Uterus (tissue), 4 donors: ENCODE data around the gene DMD. TPM values are rescaled to one million over a fixed set of nuclear protein-coding genes. Genes with fewer than 3 reads are reported as not detected.

Experiments used
- DNase-seq, 2 donors: peaks; one replicate each; pipeline ENCODE4 v3.0.0-alpha.2; 2019 to 2020
- H3K27ac ChIP-seq, 2 donors: fragments of 200-600 bp; sonication (generic); 1 replicate in 1 of 2; 2 replicates in 1 of 2; pipeline ENCODE4 v1.5.1; 2016 to 2018
- H3K27me3 ChIP-seq, 2 donors: fragments of 200-600 bp; sonication (generic); one replicate each; pipeline ENCODE4 v1.5.1; 2018 to 2019; ENCODE audit warnings: control low read depth in 1 of 2
- H3K36me3 ChIP-seq, 2 donors: fragments of 200-600 bp; sonication (generic); one replicate each; pipeline ENCODE4 v1.5.1; 2019; ENCODE audit warnings: control low read depth in 1 of 2
- H3K4me1 ChIP-seq, 2 donors: fragments of 200-600 bp; sonication (generic); one replicate each; pipeline ENCODE4 v1.5.1; 2018 to 2019; ENCODE audit warnings: control low read depth in 1 of 2
- H3K4me3 ChIP-seq, 2 donors: fragments of 200-600 bp; sonication (generic); 1 replicate in 1 of 2; 2 replicates in 1 of 2; pipeline ENCODE4 v1.5.1; 2018 to 2019; ENCODE audit warnings: mild to moderate bottlenecking in 1 of 2
- H3K9me3 ChIP-seq, 2 donors: fragments of 200-600 bp; sonication (generic); one replicate each; pipeline ENCODE4 v1.5.1; 2019; ENCODE audit warnings: control low read depth in 1 of 2
- POLR2A ChIP-seq, 2 donors: fragments of 450-650 bp; IDR thresholded peaks; one replicate each; pipeline ENCODE4 v1.6.1; 2016; ENCODE audit warnings: antibody characterized with exemption in 2 of 2, mild to moderate bottlenecking in 1 of 2, moderate library complexity in 1 of 2
- intact Hi-C: fragments of 100-400 bp; cut with DNase I; formaldehyde crosslinking; loops from one replicate; pipeline ENCODE4 v1.15.1; 2023; ENCODE audit warnings: low total_unique reads
- total RNA-seq, 4 donors: library from RNA; depleted of rRNA in 3 of 4; stranded (reverse); fragments of >200 nt in 3 of 4; gene quantifications; one replicate each; pipeline versions ENCODE4 v1.1.0 to v1.2.4, GENCODE V29; 2014 to 2023
- TF ChIP-seq, protein P1 (sequence below), 4 experiments: fragments of 200-600 bp in 2 of 4; fragments of 450-650 bp in 2 of 4; sonication (generic) in 2 of 4; IDR thresholded peaks; one replicate each; pipeline ENCODE4 v1.5.1; 2016 to 2019; ENCODE audit warnings: antibody characterized with exemption in 4 of 4, mild to moderate bottlenecking in 2 of 4, moderate library complexity in 1 of 4
- donor health status: DM: yes; HTN: yes; CAD: no.

The DMD gene
- total RNA-seq, 4 donors from 2014 or later, result 73.8 to 147 (median 97.8) TPM

DNA sequence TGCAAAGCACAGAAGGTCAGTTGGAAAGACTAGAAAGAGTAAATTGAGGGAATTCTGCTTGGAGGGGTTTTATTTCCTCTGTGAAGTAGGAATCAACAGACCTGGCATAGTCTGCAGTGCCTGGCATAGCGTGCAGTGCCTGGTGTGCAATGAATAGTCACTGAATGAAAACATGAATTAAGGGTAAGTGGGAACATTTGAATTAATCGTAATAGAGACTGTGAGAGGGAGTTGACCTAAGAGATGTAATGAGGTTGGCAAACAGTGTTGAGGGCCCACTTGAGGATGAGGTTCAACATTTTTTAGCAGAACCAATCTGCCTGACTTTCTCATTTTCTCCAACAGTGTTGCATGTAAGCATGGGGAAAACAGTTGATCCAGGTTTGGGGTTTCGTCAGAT lies 1762.3 kb downstream of the DMD start:
- no peaks in the 10 kb centered on the region for H3K4me1 ChIP-seq
- no peak for TF ChIP-seq POLR2A (IDR thresholded peaks at IDR 0.05)
- TF ChIP-seq, protein P1, sequence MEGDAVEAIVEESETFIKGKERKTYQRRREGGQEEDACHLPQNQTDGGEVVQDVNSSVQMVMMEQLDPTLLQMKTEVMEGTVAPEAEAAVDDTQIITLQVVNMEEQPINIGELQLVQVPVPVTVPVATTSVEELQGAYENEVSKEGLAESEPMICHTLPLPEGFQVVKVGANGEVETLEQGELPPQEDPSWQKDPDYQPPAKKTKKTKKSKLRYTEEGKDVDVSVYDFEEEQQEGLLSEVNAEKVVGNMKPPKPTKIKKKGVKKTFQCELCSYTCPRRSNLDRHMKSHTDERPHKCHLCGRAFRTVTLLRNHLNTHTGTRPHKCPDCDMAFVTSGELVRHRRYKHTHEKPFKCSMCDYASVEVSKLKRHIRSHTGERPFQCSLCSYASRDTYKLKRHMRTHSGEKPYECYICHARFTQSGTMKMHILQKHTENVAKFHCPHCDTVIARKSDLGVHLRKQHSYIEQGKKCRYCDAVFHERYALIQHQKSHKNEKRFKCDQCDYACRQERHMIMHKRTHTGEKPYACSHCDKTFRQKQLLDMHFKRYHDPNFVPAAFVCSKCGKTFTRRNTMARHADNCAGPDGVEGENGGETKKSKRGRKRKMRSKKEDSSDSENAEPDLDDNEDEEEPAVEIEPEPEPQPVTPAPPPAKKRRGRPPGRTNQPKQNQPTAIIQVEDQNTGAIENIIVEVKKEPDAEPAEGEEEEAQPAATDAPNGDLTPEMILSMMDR (IDR thresholded peaks at IDR 0.05), result no peak
- H3K27ac ChIP-seq, result no peak overlapping the region
- H3K4me3 ChIP-seq, result no peak overlapping the region
- intact Hi-C loops, result no loop called here
- no peaks in the 10 kb centered on the region for H3K9me3 ChIP-seq
- no peaks in the 10 kb centered on the region for H3K36me3 ChIP-seq
- H3K27me3 ChIP-seq, result no peaks in the 10 kb centered on the region
- DNase-seq, result no peak

DNA sequence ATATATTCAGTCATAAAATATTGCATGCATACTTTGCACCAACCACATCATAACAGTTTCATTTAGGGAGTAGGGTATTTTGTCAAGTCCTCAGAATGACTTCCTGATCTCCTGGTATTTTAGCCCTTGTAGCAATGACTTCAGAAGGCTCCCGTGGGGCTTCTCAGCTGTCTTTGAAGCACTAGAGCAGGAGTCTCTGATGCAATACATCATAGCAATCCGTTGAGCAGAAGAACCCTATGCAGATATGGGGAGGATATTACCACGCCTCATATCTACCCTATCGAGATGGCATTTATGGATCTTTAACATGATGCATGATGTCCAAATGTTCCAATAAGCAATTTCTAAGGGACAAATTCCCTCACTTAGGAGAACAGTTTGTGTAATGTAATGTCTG lies 1765.8 kb downstream of the DMD start:
- no peak overlapping the region for H3K27ac ChIP-seq
- no peaks in the 10 kb centered on the region for H3K4me1 ChIP-seq
- no peak overlapping the region for H3K4me3 ChIP-seq
- no peaks in the 10 kb centered on the region for H3K27me3 ChIP-seq
- TF ChIP-seq POLR2A (IDR thresholded peaks at IDR 0.05), result no peak
- TF ChIP-seq, protein P1 (IDR thresholded peaks at IDR 0.05), result no peak
- DNase-seq, result no peak
- H3K36me3 ChIP-seq, result no peaks in the 10 kb centered on the region
- no peaks in the 10 kb centered on the region for H3K9me3 ChIP-seq
- intact Hi-C loops, result no loop called here

- intact Hi-C loops, result no loop called here
- no peak for DNase-seq
- TF ChIP-seq, protein P1 (IDR thresholded peaks at IDR 0.05), result no peak
- no peak for TF ChIP-seq POLR2A (IDR thresholded peaks at IDR 0.05)
- H3K36me3 ChIP-seq, result no peaks in the 10 kb centered on the region
- no peak overlapping the region for H3K27ac ChIP-seq
- no peaks in the 10 kb centered on the region for H3K27me3 ChIP-seq
- H3K4me1 ChIP-seq, result no peaks in the 10 kb centered on the region
- no peak overlapping the region for H3K4me3 ChIP-seq
- no peaks in the 10 kb centered on the region for H3K9me3 ChIP-seq
Observed at GRCh38 chrX:31443654-31444053, 1767.7 kb downstream of the DMD start.

DNA sequence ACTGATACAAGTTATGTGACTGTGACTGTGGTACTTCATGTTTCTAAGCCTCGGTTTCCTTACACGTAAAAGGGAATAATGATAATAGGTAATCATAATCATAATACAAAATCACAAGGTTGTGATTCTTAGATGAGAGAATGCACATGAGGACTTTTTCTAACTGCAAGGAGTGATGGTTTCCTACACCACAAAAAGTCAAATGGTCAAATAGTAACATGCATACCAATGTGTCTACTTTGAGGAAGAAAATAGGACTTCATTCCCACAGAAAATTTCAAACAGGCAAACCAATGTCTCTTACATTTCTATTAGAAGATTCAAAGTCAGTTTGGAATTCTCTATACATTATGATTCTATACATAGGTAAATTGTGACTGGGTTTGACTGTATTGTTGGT lies 1770.8 kb downstream of the DMD start:
- intact Hi-C loops, result no loop called here
- Histone ChIP-seq H3K27me3 (no peaks in the 10 kb centered on the region), H3K4me1 (no peaks in the 10 kb centered on the region), H3K4me3 (no peak overlapping the region), H3K27ac (no peak overlapping the region), H3K36me3 (no peaks in the 10 kb centered on the region), H3K9me3 (no peaks in the 10 kb centered on the region)
- DNase-seq, result no peak
- TF ChIP-seq, protein P1 (IDR thresholded peaks at IDR 0.05), result no peak
- TF ChIP-seq POLR2A (IDR thresholded peaks at IDR 0.05), result no peak

- intact Hi-C loops, result no loop called here
- H3K9me3 ChIP-seq, result no peaks in the 10 kb centered on the region
- no peak for DNase-seq
- H3K36me3 ChIP-seq, result no peaks in the 10 kb centered on the region
- no peak overlapping the region for H3K4me3 ChIP-seq
- H3K27ac ChIP-seq, result no peak overlapping the region
- H3K4me1 ChIP-seq, result no peaks in the 10 kb centered on the region
- no peaks in the 10 kb centered on the region for H3K27me3 ChIP-seq
- TF ChIP-seq, protein P1 (IDR thresholded peaks at IDR 0.05), result no peak
Observed at GRCh38 chrX:31436424-31436823, 1774.9 kb downstream of the DMD start.
